ENCODE measurements around the gene DGKI.

The DGKI gene

DNA sequence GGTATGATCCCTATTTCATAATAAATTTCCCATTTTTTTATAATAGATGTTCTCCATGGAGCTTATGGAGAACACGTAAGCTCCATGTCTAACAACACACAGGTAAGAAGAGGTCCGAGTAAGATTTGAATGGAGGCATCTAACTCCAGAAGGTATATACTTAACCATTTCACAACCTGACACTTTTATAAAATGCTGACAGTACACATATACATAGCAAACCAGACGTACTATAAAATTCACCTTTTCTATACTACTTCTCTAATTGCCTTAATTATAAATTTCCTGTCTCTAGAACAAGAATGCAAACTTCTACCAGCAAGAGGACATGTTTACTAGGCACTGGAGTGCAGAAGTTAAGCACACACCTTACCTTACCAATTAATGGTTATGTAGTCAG, 151.3 kb downstream of the DGKI start:
- FAIRE-seq (no peak), DNase-seq (ENCODE audit: insufficient read length, low spot score) (no peak)

DNA sequence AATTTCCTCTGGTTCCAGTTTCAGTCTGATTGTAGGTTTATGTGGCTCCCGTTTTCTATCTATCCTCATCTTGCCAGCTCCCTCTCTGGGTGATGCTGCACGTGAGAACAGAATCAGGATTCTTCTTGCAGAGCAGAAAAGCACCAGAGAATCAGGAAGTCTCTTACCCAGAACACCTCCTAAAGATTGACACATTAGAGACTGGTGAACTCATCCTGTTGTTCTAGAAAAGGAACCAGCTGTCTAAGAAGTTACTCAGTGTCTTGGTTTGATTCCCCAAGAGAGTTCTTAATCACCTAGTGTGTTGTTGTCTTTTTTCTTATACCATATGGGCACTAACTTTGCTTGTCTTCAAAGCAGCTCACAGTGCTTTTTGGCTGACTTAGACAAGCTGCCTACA, 152.4 kb downstream of the DGKI start:
- FAIRE-seq = no peak
- no peak for DNase-seq (ENCODE audit: insufficient read length, low spot score)

DNA sequence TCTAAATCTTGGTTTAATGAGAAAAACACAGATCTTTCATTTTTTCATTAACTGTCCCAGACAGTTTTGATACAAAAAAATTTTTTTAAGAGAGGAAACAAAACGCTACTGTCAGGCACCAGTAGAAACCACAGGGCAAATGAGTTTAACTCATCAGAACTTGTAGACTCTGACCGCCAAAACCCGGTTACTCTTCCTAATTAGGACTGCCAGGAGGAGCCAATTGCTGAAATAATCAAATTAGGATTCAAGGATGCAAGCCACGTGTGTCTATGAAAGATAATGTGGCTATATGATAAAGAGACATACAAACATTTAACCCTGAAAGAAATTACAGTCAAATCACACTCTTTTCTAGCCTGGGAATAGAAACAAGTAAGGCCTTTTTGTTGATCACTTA, 154.4 kb downstream of the DGKI start:
- no peak for FAIRE-seq

DNA sequence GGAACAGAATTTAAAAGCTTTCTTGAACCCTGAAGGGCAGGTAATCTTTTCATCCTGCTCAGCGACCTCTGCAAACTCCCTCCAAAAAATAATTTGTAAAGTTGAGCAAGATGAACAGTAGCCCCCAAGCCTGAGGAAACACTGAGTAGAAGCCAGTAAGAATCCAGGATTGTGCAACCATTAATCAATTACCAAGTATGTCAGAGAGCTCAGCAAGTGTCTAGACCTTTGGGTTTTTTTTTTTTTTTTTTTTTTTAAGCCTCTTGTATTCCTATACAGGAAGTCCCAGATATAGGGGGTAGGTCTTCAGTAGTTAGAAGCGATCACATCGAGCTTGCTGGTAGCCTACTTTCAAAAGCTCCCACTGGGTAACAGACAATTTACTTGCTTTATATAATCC, 155.2 kb downstream of the DGKI start:
- no peak for FAIRE-seq
- DNase-seq (ENCODE audit: insufficient read length, low spot score) = no peak

More for the DNA sequence above, 154.4 kb downstream of the DGKI start:
- DNase-seq (ENCODE audit: insufficient read length, low spot score) = no peak

DNA sequence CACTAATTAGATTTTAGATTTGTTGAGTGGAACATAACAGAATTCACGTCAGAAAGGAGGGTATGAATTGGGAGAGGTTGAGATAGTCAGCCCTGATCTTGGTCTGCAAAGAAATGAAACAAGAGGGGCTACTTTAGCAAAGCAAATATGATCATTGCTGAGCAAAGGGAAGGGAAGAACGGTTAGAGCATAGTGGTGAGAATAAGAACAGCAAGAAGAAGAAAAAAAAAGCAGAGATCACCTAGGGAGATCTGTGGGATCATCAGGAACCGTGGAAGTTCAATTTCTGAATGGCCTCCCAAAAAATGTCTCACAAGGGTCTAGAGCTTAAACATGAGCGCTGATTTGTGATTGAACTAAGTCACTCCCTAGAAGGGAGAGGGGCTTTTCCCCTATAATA, 156.1 kb downstream of the DGKI start:
- DNase-seq (ENCODE audit: insufficient read length, low spot score) = no peak
- no peak for FAIRE-seq

DNA sequence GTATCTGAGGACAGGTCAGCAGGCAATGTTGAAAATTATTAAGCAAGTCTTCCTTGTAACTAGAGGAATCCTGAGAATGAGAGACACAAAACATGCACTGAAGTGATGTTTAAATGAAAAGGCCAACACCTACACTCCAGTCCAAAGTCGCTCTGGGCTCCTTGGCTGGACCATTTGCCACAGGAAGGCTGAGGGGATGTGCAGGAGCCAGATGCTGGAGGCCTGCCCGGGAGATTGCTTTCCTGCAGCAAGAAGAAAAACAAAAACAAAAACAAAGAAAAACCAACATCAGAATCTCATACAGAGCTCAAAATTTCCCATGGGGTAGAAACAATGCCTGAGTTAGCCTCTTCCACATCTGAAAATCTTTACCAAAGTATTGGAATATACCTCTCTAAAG, 157.0 kb downstream of the DGKI start:
- DNase-seq (ENCODE audit: insufficient read length, low spot score) (no peak), FAIRE-seq (no peak)

DNA sequence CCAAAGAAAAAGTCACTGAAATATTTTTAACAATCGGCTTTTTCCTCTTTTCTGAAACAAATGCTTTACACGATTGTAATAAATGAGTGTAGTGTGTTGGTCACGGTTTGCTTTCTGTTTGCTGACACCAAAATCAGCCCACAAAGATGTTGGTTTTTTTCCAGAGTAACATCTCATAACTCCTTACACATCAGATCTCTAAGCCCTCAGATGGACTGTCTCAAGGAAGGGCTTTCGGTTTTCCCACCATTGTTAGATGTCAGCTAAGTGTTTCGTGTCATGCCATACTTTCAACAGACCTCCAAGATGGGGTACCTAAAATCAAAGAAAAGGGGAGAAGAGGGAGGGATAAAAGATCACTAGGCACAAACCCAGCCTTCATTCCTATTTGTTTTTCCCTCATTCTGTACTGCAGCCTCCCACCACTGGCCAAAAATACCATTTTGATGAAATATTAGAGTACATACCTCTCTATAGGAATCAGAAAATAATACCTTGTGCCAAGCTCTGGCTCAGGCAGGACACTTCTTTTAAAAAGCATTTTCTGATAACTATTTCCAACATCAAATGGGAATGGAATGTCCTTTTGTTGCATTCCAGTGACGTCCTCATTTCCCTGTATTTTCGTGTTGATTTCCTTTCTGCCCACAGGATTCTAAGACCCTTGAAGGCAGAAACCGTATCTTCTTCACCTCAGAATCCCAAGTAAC, 159.1 kb downstream of the DGKI start:
- DNase-seq (ENCODE audit: insufficient read length, low spot score) (no peak), FAIRE-seq (no peak)

DNA sequence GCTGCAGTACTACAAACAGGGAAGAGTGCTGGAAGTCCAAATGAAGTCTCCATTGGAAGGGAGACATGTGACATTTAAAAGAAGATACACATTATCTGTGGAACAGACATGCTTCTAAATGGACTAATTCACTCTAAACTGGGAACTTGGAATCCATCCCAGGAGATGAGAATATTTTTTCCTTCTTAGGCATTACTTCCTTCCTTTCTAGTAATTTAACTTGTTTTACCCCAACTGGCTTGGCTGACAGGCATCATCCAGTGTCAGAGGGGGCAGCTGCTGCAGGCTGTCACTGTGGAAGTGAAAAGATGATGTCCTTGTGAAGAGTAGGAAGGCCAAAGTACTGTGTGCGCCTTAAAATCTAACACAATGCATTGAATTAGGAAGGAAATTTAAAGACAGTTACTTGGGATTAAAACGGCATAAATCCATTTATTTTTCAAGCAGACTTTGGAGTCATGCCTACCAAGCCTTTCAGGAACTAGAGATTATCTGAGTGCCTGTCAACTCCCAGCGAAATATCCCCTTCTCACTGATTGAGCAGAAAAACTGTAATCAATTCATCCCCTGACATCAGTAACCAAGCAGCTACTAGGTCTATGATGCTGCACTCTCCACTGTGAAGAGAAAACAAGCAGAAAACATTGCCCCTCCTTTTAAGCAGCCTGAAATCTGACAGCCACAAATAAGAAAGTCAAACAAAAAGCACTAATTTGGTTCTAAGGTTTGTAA, 161.2 kb downstream of the DGKI start:
- FAIRE-seq (no peak), DNase-seq (ENCODE audit: insufficient read length, low spot score) (no peak)

DNA sequence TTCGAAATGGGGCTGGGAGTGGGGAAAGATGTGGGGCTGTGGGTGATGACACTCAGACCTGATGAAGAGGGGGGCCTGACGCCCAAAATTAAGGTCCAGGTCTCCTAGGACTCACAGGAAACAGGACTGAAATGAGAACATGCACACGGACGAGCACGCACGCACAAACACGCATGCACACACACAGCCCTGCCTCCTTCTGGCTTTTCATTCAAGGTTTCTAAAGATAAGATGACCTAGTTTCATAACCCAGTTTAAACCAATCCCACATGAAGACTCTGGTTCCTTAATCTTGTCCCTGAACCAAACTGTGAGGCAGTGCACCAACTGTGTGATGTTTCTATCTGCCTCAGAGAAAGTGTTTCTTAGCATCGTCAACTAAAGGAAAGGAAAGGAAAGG, 162.0 kb downstream of the DGKI start:
- no peak for FAIRE-seq
- DNase-seq (ENCODE audit: insufficient read length, low spot score) = no peak

DNA sequence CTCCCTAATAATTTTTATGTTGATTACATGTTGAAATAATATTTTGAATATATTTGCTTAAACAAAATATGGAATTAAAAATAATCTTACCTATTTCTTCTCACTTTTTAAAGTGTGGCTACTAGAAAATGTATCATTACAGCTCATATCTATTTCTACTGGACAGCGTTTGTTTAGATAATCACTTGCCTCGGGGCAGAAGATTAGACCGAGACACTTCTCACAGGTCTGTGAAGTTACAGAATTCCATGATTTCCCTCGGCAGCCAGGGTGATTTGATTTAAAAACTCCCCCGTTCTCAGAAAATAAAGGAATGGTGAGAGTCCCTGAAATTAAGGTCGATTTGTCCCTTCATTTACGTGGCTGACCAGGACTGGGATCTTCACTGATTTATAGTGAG, 162.5 kb downstream of the DGKI start:
- FAIRE-seq (no peak), DNase-seq (ENCODE audit: insufficient read length, low spot score) (no peak)

DNA sequence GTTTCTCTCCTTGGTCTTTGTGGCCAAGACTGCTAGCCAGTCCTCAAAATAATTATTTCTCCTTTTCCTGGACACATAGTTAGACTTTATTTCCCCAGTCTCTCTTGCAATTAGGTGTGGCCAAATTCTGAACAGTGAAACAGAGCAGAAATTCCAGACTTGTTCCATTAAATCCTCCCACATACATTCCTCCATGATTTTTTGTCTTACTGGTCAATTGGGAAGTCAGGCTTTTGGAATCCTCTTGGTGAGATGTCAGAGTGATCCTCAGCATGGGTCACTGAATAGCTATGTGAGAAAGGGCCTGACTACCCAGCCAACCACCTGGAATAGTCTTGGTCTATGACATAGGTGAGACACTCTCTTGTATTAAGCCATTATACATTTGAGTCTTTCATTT, 164.2 kb downstream of the DGKI start:
- no peak for FAIRE-seq
- no peak for DNase-seq (ENCODE audit: insufficient read length, low spot score)

DNA sequence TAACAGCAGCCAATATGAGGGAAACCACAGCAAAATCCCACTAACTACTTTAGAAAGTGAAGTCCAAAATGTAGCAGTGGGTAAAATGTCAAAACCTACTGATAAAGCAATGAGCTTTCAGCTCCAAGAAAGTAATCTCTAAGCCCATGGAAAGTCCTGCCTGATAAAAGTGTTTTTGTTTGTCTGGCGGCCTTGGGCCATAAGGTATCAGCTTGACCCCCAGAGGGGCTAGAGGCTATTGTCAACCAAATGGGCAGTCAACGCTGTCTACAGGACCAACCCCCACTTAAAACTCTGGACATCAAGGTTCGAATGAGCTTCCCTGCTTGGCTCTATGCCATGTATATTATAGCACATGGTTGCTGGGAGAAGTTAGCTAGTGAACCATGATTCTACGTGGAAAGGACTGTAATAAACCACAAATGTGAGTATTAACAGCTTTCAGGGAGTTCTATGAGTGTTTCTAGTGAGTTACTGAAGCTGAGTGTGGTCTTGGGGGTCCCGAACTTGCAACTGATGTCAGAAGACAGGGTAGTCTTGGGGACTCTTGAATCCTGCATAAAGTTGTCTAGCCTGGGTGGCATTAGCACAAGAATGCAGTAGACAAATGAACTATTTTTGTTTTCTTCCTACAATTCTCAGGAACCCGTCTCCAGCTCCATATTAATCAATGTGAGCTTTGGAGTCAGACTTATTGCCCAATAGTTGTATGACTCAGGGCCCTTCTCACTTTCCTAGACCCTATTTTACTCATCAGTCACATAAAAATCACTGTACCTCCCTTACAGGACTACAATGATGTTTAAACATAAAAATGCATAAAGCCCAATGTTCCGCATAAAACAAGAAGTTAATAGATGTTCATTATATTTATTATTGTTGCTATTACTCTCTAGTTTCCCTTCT, 164.9 kb downstream of the DGKI start:
- peak; percentile 32 for DNase-seq (ENCODE audit: insufficient read length, low spot score)
- no peak for FAIRE-seq

DNA sequence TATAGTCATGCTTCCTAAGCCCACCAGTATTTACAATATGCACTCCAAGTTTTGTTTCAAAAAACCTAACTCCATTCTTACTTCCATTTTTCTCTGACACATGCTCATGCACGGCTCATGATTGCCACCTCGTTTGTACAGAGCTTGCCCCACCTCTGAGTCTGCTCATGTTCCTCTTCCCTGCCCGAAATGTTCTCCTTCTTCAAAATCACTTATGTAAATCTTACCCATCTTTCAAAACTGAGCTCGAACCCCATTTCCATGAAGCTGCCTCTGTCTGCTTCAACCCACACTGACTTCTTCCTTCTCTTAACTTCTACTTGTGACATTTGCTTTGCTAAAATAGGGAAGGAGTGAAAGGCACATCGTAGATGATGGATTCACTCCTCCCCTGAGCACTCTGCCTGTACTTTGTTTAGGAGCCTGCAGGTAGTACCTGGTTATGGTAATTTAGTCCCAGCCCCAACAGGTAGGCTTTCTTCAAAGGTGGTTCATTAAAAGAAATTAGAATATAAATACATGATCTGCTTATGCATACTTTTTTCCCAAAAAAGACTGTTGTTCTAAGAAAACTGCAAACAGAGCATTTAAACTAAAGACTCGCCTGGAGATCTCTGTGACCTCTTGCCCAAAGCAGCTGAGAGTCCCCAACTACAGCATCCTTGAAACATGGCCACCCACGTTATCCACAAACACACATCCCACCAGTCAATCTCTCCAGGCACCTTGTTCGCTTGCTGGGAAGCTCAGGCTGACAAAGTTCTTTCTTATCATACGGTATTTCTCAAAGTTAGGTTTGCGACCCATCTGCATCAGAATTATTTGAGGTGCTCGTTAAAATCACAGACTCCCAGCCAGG, 172.0 kb downstream of the DGKI start:
- no peak for DNase-seq (ENCODE audit: insufficient read length, low spot score)

DNA sequence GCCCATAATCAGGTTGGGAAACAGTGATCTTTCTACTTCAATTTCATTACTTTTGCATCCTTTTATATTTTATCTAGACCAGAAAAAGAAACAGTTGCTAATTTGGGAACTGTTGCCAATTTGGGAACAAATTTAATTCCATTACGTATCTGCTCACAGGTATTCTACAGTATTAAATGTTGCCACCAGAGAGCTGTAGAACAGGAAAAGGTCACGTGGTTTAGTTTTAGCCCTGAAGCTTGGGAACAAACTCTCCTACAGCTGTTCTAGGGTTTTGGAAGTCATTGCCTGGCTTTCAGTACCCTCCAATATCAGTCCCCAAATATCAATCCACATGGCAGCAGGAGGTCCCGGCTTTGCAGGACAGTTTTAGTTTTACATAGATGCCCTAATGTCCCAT, 172.7 kb downstream of the DGKI start:
- DNase-seq (ENCODE audit: insufficient read length, low spot score) = no peak
- FAIRE-seq = no peak

More for the DNA sequence above, 172.0 kb downstream of the DGKI start:
- FAIRE-seq = no peak

DNA sequence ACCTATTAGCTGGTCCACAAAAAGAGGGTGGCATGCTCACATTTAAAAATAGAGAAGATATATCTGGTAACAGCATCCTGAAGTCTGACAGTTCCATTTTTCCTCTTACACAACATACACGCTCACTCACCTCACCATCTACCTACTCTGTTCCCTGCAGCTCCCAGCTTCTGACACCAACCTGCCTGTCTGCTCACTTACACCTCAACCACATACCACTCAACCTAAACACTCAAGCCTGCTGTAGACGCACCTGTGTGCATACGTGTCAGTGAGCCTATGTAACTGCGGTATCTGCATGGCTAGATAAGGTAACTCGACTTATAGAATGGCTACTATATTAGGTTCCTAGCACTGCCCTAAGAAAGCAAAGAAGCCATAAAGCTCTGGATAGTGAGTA, 174.9 kb downstream of the DGKI start:
- DNase-seq (ENCODE audit: insufficient read length, low spot score) (no peak), FAIRE-seq (no peak)

DNA sequence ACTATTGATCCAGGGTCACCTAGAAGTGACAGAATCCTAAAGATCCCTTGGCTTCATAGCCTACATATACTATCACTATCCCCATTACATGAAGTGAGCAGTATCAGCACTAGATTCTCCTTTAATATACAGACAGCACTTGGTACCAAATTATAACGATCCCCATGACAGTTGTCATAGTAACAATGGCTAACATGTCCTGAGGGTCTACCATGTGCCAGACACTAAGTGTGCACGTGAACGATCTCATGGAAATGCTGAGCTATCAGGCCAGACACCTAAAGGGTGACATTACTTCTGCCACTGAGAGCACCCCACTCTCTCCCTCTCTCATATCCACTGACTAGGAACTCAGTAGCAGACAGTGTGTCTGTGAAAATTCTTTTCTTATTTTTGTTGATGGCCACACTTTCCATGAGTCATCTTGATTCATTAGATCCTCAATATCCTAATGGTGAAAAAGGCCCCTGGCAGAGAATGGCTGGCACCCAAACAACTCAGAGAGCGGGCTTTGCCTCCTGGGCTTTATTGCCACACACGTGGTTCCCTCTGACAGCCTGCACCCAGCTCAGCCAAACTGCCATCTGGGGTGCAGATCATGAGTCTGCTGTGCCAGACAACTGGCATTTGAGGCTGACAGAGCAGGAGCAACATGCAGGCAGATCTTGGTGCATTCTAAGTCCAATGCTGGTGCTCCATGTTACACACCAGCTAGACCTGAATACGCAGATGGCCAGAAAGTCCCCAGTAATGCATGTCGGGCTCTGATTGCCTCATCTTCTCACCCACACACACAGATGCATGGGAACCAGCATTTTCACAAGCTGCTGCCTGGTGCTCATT, 176.3 kb downstream of the DGKI start:
- FAIRE-seq = no peak
- DNase-seq (ENCODE audit: insufficient read length, low spot score) = no peak

DNA sequence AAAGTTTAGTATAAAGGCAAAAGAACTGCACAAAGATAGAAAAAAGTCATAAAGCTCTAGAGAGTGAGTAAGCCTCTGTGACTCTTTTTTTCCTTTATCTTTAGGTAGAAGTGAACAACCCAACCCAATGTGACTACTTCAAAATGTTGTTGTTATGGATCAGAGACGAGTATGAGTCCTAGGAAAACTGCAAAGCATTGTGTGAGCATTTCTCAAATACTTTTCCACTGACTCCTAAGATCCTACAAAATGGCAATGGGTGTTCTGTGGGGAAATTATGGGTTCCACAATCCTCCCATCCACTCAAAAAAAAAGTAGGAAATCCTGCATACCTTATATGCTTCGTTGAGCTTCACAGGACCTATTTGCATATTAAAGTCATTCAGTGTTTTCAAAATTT, 177.1 kb downstream of the DGKI start:
- DNase-seq (ENCODE audit: insufficient read length, low spot score) (no peak), FAIRE-seq (no peak)

DNA sequence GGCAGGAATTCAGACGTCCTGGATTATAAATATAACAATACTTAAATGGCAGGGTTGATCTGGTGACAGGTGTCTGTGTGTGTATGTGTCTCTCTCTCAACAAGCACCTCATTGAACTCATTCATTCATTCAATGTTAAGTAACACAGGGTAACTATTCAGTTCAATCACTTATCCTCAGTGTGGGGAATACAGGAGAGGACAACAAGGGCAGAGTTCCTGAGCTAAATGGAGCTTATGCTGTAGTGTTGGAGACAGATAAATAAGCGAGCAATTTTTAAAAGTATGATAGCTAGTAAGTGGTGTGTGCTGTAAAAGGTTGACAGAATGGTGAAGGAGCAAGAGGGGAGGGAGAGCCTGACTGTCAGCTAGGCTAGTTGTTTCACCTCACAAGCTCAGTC, 178.4 kb downstream of the DGKI start:
- FAIRE-seq = no peak
- DNase-seq (ENCODE audit: insufficient read length, low spot score) = no peak

DNA sequence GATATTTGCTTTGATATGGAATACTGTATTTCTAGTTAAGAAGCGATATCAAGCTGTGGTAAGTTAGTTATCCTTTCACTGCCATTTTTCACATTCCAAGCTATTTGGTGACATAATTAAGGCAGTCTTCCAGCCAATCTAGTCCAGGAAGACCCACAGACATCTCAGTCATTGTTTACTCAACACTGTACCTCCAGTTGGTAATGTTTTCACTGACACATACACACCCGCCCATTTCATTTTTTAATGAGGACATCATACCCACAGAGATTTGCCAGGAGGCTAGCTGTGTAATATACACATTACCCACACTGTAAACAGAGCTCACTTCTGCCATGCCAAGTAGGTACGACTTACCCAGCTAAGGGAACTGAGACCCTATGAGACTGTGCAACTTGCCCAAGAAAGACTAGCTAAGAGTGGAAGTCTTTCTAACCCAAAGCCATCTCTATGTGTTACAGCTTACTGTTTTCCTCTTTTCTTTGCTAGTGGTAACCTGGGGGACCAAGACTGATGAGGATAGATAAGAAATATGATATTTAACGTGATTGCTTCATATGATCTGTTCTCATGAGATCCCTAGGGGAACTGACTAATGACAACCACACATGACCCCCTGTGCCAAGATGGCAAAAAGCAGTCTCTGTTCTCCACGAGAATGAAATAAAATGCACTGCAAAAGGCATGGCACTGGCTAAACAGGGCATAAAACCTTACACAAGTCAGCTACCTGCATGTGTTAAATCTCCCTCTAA, 179.0 kb downstream of the DGKI start:
- FAIRE-seq = no peak
- peak; percentile 24 for DNase-seq (ENCODE audit: insufficient read length, low spot score)
